ENCODE results near the gene DPAGT1.

- TF ChIP-seq POLR2A (IDR thresholded peaks at IDR 0.05) (no peak), POLR2AphosphoS5 (IDR thresholded peaks at IDR 0.05) (no peak)
- TF ChIP-seq, protein P1, sequence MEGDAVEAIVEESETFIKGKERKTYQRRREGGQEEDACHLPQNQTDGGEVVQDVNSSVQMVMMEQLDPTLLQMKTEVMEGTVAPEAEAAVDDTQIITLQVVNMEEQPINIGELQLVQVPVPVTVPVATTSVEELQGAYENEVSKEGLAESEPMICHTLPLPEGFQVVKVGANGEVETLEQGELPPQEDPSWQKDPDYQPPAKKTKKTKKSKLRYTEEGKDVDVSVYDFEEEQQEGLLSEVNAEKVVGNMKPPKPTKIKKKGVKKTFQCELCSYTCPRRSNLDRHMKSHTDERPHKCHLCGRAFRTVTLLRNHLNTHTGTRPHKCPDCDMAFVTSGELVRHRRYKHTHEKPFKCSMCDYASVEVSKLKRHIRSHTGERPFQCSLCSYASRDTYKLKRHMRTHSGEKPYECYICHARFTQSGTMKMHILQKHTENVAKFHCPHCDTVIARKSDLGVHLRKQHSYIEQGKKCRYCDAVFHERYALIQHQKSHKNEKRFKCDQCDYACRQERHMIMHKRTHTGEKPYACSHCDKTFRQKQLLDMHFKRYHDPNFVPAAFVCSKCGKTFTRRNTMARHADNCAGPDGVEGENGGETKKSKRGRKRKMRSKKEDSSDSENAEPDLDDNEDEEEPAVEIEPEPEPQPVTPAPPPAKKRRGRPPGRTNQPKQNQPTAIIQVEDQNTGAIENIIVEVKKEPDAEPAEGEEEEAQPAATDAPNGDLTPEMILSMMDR (IDR thresholded peaks at IDR 0.05): no peak
Observed at GRCh38 chr11:119118946-119119345, 17.3 kb upstream of the DPAGT1 start.
